MM.1S (cell line): Measurements from ENCODE around the gene PRXL2C.

Experiments
- DNase-seq: peaks from one replicate; pipeline ENCODE4 v3.0.0-alpha.2; 2015
- H2AFZ ChIP-seq: fragments of 300-600 bp; sonication (generic); 2 replicates; pipeline ENCODE4 v1.6.0; 2016; ENCODE audit warnings: antibody characterized with exemption, low read length
- H3F3A ChIP-seq: fragments of 300-600 bp; sonication (generic); 2 replicates; pipeline ENCODE4 v1.6.1; 2016; ENCODE audit warnings: mild to moderate bottlenecking, antibody characterized with exemption, low read length, moderate library complexity, mixed read lengths; ENCODE audit not compliant: insufficient read depth
- H3K27ac ChIP-seq: fragments of 300-600 bp; sonication (generic); 2 replicates; pipeline ENCODE4 v1.5.1; 2016; ENCODE audit warnings: mild to moderate bottlenecking, low read length
- H3K27me3 ChIP-seq: fragments of 300-600 bp; sonication (generic); replicated peaks from 2 replicates; pipeline ENCODE4 v1.6.0; 2016; ENCODE audit warnings: low read length; ENCODE audit not compliant: insufficient read depth
- H3K36me3 ChIP-seq: fragments of 300-600 bp; sonication (generic); replicated peaks from 2 replicates; pipeline ENCODE4 v1.6.1; 2016; ENCODE audit warnings: mild to moderate bottlenecking, low read length, mixed read lengths; ENCODE audit not compliant: insufficient read depth
- H3K4me1 ChIP-seq: fragments of 300-600 bp; sonication (generic); 2 replicates; pipeline ENCODE4 v1.6.1; 2016; ENCODE audit warnings: low read length, mixed read lengths
- H3K4me2 ChIP-seq: fragments of 300-600 bp; sonication (generic); 2 replicates; pipeline ENCODE4 v1.6.0; 2016; ENCODE audit warnings: low read depth, low read length
- H3K4me3 ChIP-seq: fragments of 300-600 bp; sonication (generic); 2 replicates; pipeline ENCODE4 v1.5.1; 2016; ENCODE audit warnings: low read length, mixed read lengths
- H3K79me2 ChIP-seq: fragments of 300-600 bp; sonication (generic); 2 replicates; pipeline ENCODE4 v1.6.1; 2016; ENCODE audit warnings: mixed run types, low read length, mixed read lengths
- H3K9ac ChIP-seq: fragments of 300-600 bp; sonication (generic); 2 replicates; pipeline ENCODE4 v1.6.1; 2016; ENCODE audit warnings: low read length, mixed read lengths
- H3K9me2 ChIP-seq: fragments of 300-600 bp; sonication (generic); replicated peaks from 2 replicates; pipeline ENCODE4 v1.6.1; 2016; ENCODE audit warnings: mild to moderate bottlenecking, low read length, mixed read lengths; ENCODE audit not compliant: insufficient read depth
- H3K9me3 ChIP-seq: fragments of 300-600 bp; sonication (generic); replicated peaks from 2 replicates; pipeline ENCODE4 v1.6.1; 2016; ENCODE audit warnings: mild to moderate bottlenecking, low read length, mixed read lengths; ENCODE audit not compliant: insufficient read depth
- H4K20me1 ChIP-seq: fragments of 300-600 bp; sonication (generic); 2 replicates; pipeline ENCODE4 v1.6.1; 2016; ENCODE audit warnings: mild to moderate bottlenecking, low read length, moderate library complexity, mixed read lengths; ENCODE audit not compliant: insufficient read depth
- CTCF ChIP-seq: fragments of 300-600 bp; sonication (generic); IDR thresholded peaks from 2 replicates; pipeline ENCODE4 v1.5.1; 2016; ENCODE audit warnings: antibody characterized with exemption, low read length, mixed read lengths
- EZH2 ChIP-seq: fragments of 300-600 bp; sonication (generic); optimal IDR thresholded peaks from 2 replicates; pipeline ENCODE3; 2017; ENCODE audit warnings: low read depth, mild to moderate bottlenecking, antibody characterized with exemption, low read length, mixed read lengths
- EZH2phosphoT487 ChIP-seq: fragments of 300-600 bp; sonication (generic); IDR thresholded peaks from 2 replicates; pipeline ENCODE4 v1.6.1; 2018; ENCODE audit warnings: antibody characterized with exemption, low read length

Gene PRXL2C

GRCh38 chr9:96654450-96655197 lies 493 bp downstream of the PRXL2C start:
- Histone ChIP-seq H3K27ac (no peak overlapping the region), H3K9ac (no peak overlapping the region), H4K20me1 (no peaks in the 10 kb centered on the region), H3K79me2 (no peaks in the 10 kb centered on the region), H3K9me3 (no peaks in the 10 kb centered on the region), H3F3A (no peaks in the 10 kb centered on the region), H3K4me1 (no peaks in the 10 kb centered on the region), H3K4me2 (peak overlapping the region; percentile 74; the same call in 1 of the 2 replicates), H3K27me3 (no peaks in the 10 kb centered on the region), H3K9me2 (no peaks in the 10 kb centered on the region), H2AFZ (peak overlapping the region; percentile 77), H3K36me3 (no peaks in the 10 kb centered on the region), H3K4me3 (peak overlapping the region; percentile 52)
- peak; percentile 6 for DNase-seq
- no peak for TF ChIP-seq CTCF
- no peak for TF ChIP-seq EZH2phosphoT487

GRCh38 chr9:96651626-96652025 lies 3.5 kb downstream of the PRXL2C start:
- H3K36me3 ChIP-seq, result no peaks in the 10 kb centered on the region
- H3K4me1 ChIP-seq, result no peaks in the 10 kb centered on the region
- peak; percentile 17 for DNase-seq
- no peak overlapping the region for H3K4me2 ChIP-seq
- no peak overlapping the region for H3K27ac ChIP-seq
- H3K27me3 ChIP-seq, result no peaks in the 10 kb centered on the region
- no peaks in the 10 kb centered on the region for H3K79me2 ChIP-seq
- H2AFZ ChIP-seq, result no peak overlapping the region
- TF ChIP-seq EZH2 (no peak), EZH2phosphoT487 (no peak), CTCF (peak; percentile 45)
- no peaks in the 10 kb centered on the region for H3K9me2 ChIP-seq
- H3K9me3 ChIP-seq, result no peaks in the 10 kb centered on the region
- no peak overlapping the region for H3K4me3 ChIP-seq
- H3K9ac ChIP-seq, result no peak overlapping the region
- H3F3A ChIP-seq, result no peaks in the 10 kb centered on the region
- no peaks in the 10 kb centered on the region for H4K20me1 ChIP-seq

GRCh38 chr9:96649620-96650324 lies 5.3 kb downstream of the PRXL2C start:
- H3K27ac ChIP-seq, result no peak overlapping the region
- TF ChIP-seq EZH2phosphoT487 (no peak), CTCF (no peak), EZH2 (no peak)
- no peaks in the 10 kb centered on the region for H3K9me3 ChIP-seq
- no peaks in the 10 kb centered on the region for H3K27me3 ChIP-seq
- no peaks in the 10 kb centered on the region for H3F3A ChIP-seq
- no peak overlapping the region for H3K9ac ChIP-seq
- H4K20me1 ChIP-seq, result no peaks in the 10 kb centered on the region
- no peak overlapping the region for H3K4me3 ChIP-seq
- H2AFZ ChIP-seq, result no peak overlapping the region
- no peaks in the 10 kb centered on the region for H3K36me3 ChIP-seq
- H3K4me2 ChIP-seq, result no peak overlapping the region
- no peaks in the 10 kb centered on the region for H3K4me1 ChIP-seq
- no peaks in the 10 kb centered on the region for H3K9me2 ChIP-seq
- no peaks in the 10 kb centered on the region for H3K79me2 ChIP-seq
- no peak for DNase-seq
